ENCODE measurements around the gene NLE1. TPM values are rescaled to one million over a fixed set of nuclear protein-coding genes. Genes with fewer than 3 reads are reported as not detected.
A peak's percentile ranks its signal among the peaks of the same experiment; 100 is the strongest.

The NLE1 gene
- total RNA-seq (ENCODE audit: unreplicated experiment), result 16.7 TPM
- long read RNA-seq, full-length matches to known transcripts, result 11 of 12 reads
- long read RNA-seq, partial matches to known transcripts, result 0 of 12 reads
- long read RNA-seq, other reads (novel, unspliced or antisense), result 1 of 12 reads

DNA sequence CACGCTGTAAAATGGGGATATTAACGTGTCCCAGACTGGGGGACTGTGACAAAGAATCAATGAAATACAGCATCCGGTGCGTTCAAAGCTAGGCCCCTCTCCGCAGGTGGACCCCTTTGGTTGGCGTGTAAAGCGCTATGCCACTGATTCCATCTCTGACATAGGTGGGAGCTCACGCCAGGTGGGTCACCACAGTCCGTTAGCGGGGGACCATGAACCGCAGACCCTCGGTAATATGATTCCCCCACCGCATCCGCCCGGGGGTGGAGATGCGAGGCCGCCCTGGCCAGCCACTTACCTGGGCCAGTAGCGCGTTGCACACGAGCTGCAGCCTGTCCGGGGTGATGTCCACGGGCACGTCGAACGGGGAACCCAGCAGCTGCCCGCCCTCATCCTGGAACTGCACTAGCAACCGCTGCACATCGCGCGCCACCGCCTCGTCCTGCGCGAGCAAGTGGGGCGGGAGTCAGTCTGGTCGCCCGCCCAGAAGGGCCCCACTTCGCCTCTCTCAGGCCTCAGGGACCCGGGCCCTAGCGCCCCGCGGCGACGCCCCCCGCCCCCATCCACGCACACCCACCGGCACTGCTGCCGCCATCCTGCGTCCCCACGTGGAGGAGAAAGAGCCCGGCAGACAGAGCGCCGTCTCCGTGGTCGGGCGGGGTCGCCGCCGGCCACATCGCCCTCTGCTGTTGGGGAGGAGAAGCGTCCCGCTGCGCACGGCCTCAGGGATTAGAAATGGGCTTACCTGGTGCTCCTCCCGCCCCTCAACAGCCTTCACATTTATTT is at the start of gene NLE1:
NLE1 (minus strand) TSS at position 623 of the 786 bp plus-strand sequence; CDS start at position 595, 28 bp downstream.
- TF ChIP-seq, protein P1, sequence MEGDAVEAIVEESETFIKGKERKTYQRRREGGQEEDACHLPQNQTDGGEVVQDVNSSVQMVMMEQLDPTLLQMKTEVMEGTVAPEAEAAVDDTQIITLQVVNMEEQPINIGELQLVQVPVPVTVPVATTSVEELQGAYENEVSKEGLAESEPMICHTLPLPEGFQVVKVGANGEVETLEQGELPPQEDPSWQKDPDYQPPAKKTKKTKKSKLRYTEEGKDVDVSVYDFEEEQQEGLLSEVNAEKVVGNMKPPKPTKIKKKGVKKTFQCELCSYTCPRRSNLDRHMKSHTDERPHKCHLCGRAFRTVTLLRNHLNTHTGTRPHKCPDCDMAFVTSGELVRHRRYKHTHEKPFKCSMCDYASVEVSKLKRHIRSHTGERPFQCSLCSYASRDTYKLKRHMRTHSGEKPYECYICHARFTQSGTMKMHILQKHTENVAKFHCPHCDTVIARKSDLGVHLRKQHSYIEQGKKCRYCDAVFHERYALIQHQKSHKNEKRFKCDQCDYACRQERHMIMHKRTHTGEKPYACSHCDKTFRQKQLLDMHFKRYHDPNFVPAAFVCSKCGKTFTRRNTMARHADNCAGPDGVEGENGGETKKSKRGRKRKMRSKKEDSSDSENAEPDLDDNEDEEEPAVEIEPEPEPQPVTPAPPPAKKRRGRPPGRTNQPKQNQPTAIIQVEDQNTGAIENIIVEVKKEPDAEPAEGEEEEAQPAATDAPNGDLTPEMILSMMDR (IDR thresholded peaks at IDR 0.05; ENCODE audit: unreplicated experiment), result peak; percentile 82
- Mint-ChIP-seq H3K27me3 (ENCODE audit: unreplicated experiment) (no peaks in the 10 kb centered on the region), H3K4me3 (ENCODE audit: unreplicated experiment) (peak within 1 kb of the TSS; percentile 89), H3K27ac (ENCODE audit: unreplicated experiment) (peak within 1 kb of the TSS; percentile 67), H3K36me3 (ENCODE audit: low read depth, unreplicated experiment) (no peaks in the 10 kb centered on the region), H3K9me3 (ENCODE audit: unreplicated experiment) (no peaks in the 10 kb centered on the region), H3K4me1 (ENCODE audit: unreplicated experiment) (peaks cover under 1% of the 10 kb centered on the region)
- DNase-seq (ENCODE audit: low spot score), result peak; percentile 90

DNA sequence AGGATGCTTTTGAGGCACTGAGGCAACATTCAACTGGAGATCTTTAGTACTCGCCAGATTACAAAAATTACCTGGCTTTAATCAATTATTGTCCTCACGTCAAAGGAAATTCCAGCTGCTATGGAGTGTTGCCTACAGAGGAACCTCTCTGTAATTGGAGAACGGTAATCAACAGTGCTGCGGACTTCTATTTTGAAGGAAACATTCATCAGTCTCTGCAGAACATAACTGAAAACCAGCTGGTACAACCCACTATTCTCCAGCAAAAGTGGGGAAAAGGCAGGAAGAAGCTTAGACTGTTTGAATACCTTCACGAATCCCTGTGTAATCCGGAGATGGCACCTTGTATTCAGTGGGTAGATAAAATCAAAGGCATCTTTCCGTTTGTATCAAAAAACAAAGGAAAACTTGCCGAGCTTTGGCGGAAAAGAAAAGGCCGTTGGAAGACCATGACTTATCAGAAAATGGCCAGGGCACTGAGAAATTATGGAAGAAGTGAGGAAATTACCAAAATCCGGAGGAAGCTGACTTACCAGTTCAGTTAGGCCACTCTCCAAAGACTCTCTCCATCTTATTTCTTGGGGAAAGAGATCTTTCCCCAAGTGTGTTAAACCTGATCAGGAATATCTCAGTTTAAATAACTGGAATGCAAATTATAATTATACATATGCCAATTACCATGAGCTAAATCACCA is 49.0 kb upstream of the NLE1 start:
- H3K27ac Mint-ChIP-seq (ENCODE audit: unreplicated experiment), result no peak overlapping the region
- TF ChIP-seq, protein P1 (IDR thresholded peaks at IDR 0.05; ENCODE audit: unreplicated experiment), result no peak
- no peaks in the 10 kb centered on the region for H3K4me1 Mint-ChIP-seq (ENCODE audit: unreplicated experiment)
- H3K27me3 Mint-ChIP-seq (ENCODE audit: unreplicated experiment), result no peaks in the 10 kb centered on the region
- no peak overlapping the region for H3K4me3 Mint-ChIP-seq (ENCODE audit: unreplicated experiment)
- H3K9me3 Mint-ChIP-seq (ENCODE audit: unreplicated experiment), result peaks cover 5% of the 10 kb centered on the region
- no peaks in the 10 kb centered on the region for H3K36me3 Mint-ChIP-seq (ENCODE audit: low read depth, unreplicated experiment)
- no peak for DNase-seq (ENCODE audit: low spot score)

DNA sequence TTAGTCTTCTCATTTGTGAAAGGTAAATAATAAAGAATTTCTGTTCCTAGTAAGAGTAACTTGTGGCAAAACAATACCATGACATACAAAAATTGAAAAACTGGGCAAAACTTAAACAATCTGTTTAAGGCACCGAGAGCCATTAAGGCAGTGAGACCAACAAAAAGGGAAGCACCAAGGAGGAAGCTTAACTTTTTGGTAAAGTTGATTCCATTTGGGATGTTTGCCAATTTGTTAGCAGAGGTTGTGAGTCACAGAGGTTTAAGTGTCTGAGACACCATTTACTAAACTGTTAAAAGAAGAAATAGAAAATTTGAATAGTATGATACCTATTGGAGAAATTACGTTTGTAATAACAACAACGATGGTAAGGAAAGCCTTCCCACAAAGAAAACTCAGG is 47.2 kb upstream of the NLE1 start:
- Mint-ChIP-seq H3K4me1 (ENCODE audit: unreplicated experiment) (no peaks in the 10 kb centered on the region), H3K27me3 (ENCODE audit: unreplicated experiment) (peaks cover 2% of the 10 kb centered on the region), H3K4me3 (ENCODE audit: unreplicated experiment) (no peak overlapping the region), H3K36me3 (ENCODE audit: low read depth, unreplicated experiment) (no peaks in the 10 kb centered on the region), H3K27ac (ENCODE audit: unreplicated experiment) (no peak overlapping the region), H3K9me3 (ENCODE audit: unreplicated experiment) (no peaks in the 10 kb centered on the region)
- TF ChIP-seq, protein P1 (IDR thresholded peaks at IDR 0.05; ENCODE audit: unreplicated experiment), result no peak
- DNase-seq (ENCODE audit: low spot score), result no peak

DNA sequence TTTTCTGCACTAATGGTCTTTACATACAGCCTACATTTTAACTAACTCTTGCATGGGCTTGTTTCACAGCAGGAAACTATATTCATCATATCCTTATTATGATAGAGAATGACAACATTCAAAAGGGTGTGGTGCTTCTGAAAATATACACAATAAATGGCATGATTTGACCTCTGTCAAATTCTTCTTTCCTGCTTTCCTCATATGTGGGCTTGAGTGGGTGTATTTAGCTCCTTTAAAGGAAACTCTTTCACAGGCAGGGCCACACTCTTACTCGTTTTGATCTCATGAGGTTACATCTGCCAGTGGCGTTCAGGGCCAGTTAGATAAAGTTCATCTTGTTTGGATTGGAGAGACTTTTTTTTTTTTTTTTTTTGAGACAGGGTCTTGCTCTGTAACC is 46.0 kb upstream of the NLE1 start:
- Mint-ChIP-seq H3K36me3 (ENCODE audit: low read depth, unreplicated experiment) (no peaks in the 10 kb centered on the region), H3K4me1 (ENCODE audit: unreplicated experiment) (no peaks in the 10 kb centered on the region), H3K9me3 (ENCODE audit: unreplicated experiment) (no peaks in the 10 kb centered on the region), H3K27me3 (ENCODE audit: unreplicated experiment) (peaks cover 2% of the 10 kb centered on the region), H3K27ac (ENCODE audit: unreplicated experiment) (no peak overlapping the region), H3K4me3 (ENCODE audit: unreplicated experiment) (no peak overlapping the region)
- TF ChIP-seq, protein P1 (IDR thresholded peaks at IDR 0.05; ENCODE audit: unreplicated experiment), result no peak
- DNase-seq (ENCODE audit: low spot score), result no peak
